HG03558 (cell line): Measurements from ENCODE around the gene RELA.
"Not testable (repeated sequence)": the region's sequence is repeated elsewhere in the genome, so short reads cannot be mapped to it uniquely, and the experiment has no call there.

ENCODE experiments used
- ATAC-seq: cut with Tn5 transposase; IDR thresholded peaks from one replicate; pipeline ENCODE4 v1.9.1; 2021; ENCODE audit warnings: moderate number of reproducible peaks; ENCODE audit not compliant: unreplicated experiment; ENCODE audit errors: extremely low read depth

RELA gene

GRCh38 chr11:65662799-65663638 is at the start of gene RELA:
TSS of gene RELA (minus strand) at chr11:65662916. CDS start at chr11:65662832, 84 bp downstream.
- peak; percentile 51 for ATAC-seq

GRCh38 chr11:65711785-65712632 is 49.3 kb upstream of the RELA start, which contains the start of gene KAT5:
TSS of gene KAT5 (plus strand) at chr11:65712252. CDS start at chr11:65712268, 16 bp downstream.
- ATAC-seq: peak; percentile 47

GRCh38 chr11:65710421-65710820 is 47.7 kb upstream of the RELA start:
- no peak for ATAC-seq

GRCh38 chr11:65709661-65710060 is 46.9 kb upstream of the RELA start:
- no peak for ATAC-seq

- no peak for ATAC-seq
Measured at GRCh38 chr11:65708451-65708850, 45.7 kb upstream of the RELA start.

GRCh38 chr11:65707002-65707401 is 44.3 kb upstream of the RELA start:
- ATAC-seq: not testable (repeated sequence)

- not testable (repeated sequence) for ATAC-seq
Measured at GRCh38 chr11:65706303-65706763, 43.6 kb upstream of the RELA start.

- ATAC-seq: no peak
Measured at GRCh38 chr11:65703846-65704245, 41.1 kb upstream of the RELA start.

- no peak for ATAC-seq
Measured at GRCh38 chr11:65701686-65702085, 39.0 kb upstream of the RELA start.

- no peak for ATAC-seq
Measured at GRCh38 chr11:65700399-65700798, 37.7 kb upstream of the RELA start.

GRCh38 chr11:65699306-65699705 is 36.6 kb upstream of the RELA start:
- no peak for ATAC-seq

- no peak for ATAC-seq
Measured at GRCh38 chr11:65698205-65698604, 35.5 kb upstream of the RELA start.

- no peak for ATAC-seq
Measured at GRCh38 chr11:65696802-65697552, 34.3 kb upstream of the RELA start.

GRCh38 chr11:65695459-65696241 is 32.9 kb upstream of the RELA start:
- ATAC-seq: no peak

- no peak for ATAC-seq
Measured at GRCh38 chr11:65692367-65692766, 29.7 kb upstream of the RELA start.

GRCh38 chr11:65691847-65692246 is 29.1 kb upstream of the RELA start:
- not testable (repeated sequence) for ATAC-seq

- no peak for ATAC-seq
Measured at GRCh38 chr11:65685981-65686380, 23.3 kb upstream of the RELA start.

- not testable (repeated sequence) for ATAC-seq
Measured at GRCh38 chr11:65683480-65683879, 20.8 kb upstream of the RELA start.

- no peak for ATAC-seq
Measured at GRCh38 chr11:65680192-65680743, 17.6 kb upstream of the RELA start.
